HepG2 (cell line): ENCODE results near the gene PPM1H. TPM values are rescaled to one million over a fixed set of nuclear protein-coding genes. Genes with fewer than 3 reads are reported as not detected.

Experiments used
- ADNP ChIP-seq: sonication (generic); formaldehyde crosslinking; IDR thresholded peaks from 2 replicates; pipeline ENCODE4 v1.4.0; 2020; ENCODE audit warnings: missing genetic modification reagents
- EEA1 ChIP-seq: sonication (generic); formaldehyde crosslinking; IDR thresholded peaks from 2 replicates; pipeline ENCODE4 v1.5.1; 2020; ENCODE audit warnings: mild to moderate bottlenecking, missing genetic modification reagents, borderline replicate concordance
- EHMT2 ChIP-seq: fragments of 200-600 bp; sonication (generic); IDR thresholded peaks from 2 replicates; pipeline ENCODE4 v1.7.0; 2017; ENCODE audit warnings: antibody characterized with exemption, low read depth, low read length, borderline replicate concordance
- ELF1 ChIP-seq: sonication (generic); formaldehyde crosslinking; IDR thresholded peaks from 2 replicates; pipeline ENCODE4 v1.4.0; 2020; ENCODE audit warnings: missing genetic modification reagents
- GTF3A ChIP-seq: sonication (generic); formaldehyde crosslinking; conservative IDR thresholded peaks from 2 replicates; pipeline ENCODE4 v1.4.0; 2020; ENCODE audit warnings: mild to moderate bottlenecking, missing genetic modification reagents
- HNF4G ChIP-seq, 2 experiments: sonication (generic) in 1 of 2; formaldehyde crosslinking in 1 of 2; IDR thresholded peaks; 2 replicates each; pipeline versions ENCODE4 v1.4.0 to v1.6.1; 2011 to 2020; ENCODE audit warnings: borderline replicate concordance in 2 of 2, low read depth in 2 of 2, mild to moderate bottlenecking in 2 of 2, low read length in 1 of 2, missing genetic modification reagents in 1 of 2, moderate library complexity in 1 of 2
- MED1 ChIP-seq: sonication (generic); formaldehyde crosslinking; IDR thresholded peaks from 2 replicates; pipeline ENCODE4 v1.4.0; 2020; ENCODE audit warnings: missing genetic modification reagents
- NFKB2 ChIP-seq: sonication (generic); formaldehyde crosslinking; IDR thresholded peaks from 2 replicates; pipeline ENCODE4 v1.4.0; 2020; ENCODE audit warnings: missing genetic modification reagents, borderline replicate concordance
- ONECUT2 ChIP-seq: sonication (generic); formaldehyde crosslinking; IDR thresholded peaks from 2 replicates; pipeline ENCODE4 v1.4.0; 2020; ENCODE audit warnings: missing genetic modification reagents
- PAF1 ChIP-seq: IDR thresholded peaks from 2 replicates; pipeline ENCODE4 v1.6.1; 2016; ENCODE audit warnings: missing genetic modification reagents, missing compliant biosample characterization
- RELA ChIP-seq: sonication (generic); formaldehyde crosslinking; IDR thresholded peaks from 2 replicates; pipeline ENCODE4 v1.4.0; 2020; ENCODE audit warnings: missing genetic modification reagents
- SP140L ChIP-seq: sonication (generic); formaldehyde crosslinking; IDR thresholded peaks from 2 replicates; pipeline ENCODE4 v1.4.0; 2020; ENCODE audit warnings: missing genetic modification reagents, borderline replicate concordance
- SRF ChIP-seq: IDR thresholded peaks from 2 replicates; pipeline ENCODE4 v1.6.1; 2011; ENCODE audit warnings: mild to moderate bottlenecking, low read depth, low read length, moderate library complexity
- ZNF138 ChIP-seq: sonication (generic); formaldehyde crosslinking; IDR thresholded peaks from 2 replicates; pipeline ENCODE4 v1.5.0; 2020; ENCODE audit warnings: mild to moderate bottlenecking, low read depth, missing genetic modification reagents
- ZNF143 ChIP-seq: sonication (generic); formaldehyde crosslinking; IDR thresholded peaks from 2 replicates; pipeline ENCODE4 v1.4.0; 2020; ENCODE audit warnings: missing genetic modification reagents
- ZNF281 ChIP-seq: sonication (generic); formaldehyde crosslinking; IDR thresholded peaks from 2 replicates; pipeline ENCODE4 v1.4.0; 2020; ENCODE audit warnings: missing genetic modification reagents, borderline replicate concordance
- ZNF335 ChIP-seq: sonication (generic); formaldehyde crosslinking; IDR thresholded peaks from 2 replicates; pipeline ENCODE4 v1.4.0; 2020; ENCODE audit warnings: missing genetic modification reagents
- ZNF34 ChIP-seq: sonication (generic); formaldehyde crosslinking; IDR thresholded peaks from 2 replicates; pipeline ENCODE4 v1.4.0; 2020; ENCODE audit warnings: mild to moderate bottlenecking, missing genetic modification reagents, borderline replicate concordance
- ZNF563 ChIP-seq: sonication (generic); formaldehyde crosslinking; IDR thresholded peaks from 2 replicates; pipeline ENCODE4 v1.8.0; 2022; ENCODE audit warnings: mild to moderate bottlenecking, moderate library complexity, missing genetic modification reagents
- ZNF737 ChIP-seq: sonication (generic); formaldehyde crosslinking; IDR thresholded peaks from 2 replicates; pipeline ENCODE4 v1.5.0; 2020; ENCODE audit warnings: missing genetic modification reagents, mild to moderate bottlenecking, borderline replicate concordance
- ZNF773 ChIP-seq: sonication (generic); formaldehyde crosslinking; IDR thresholded peaks from 2 replicates; pipeline ENCODE4 v1.4.0; 2020; ENCODE audit warnings: missing genetic modification reagents, borderline replicate concordance
- ZNF839 ChIP-seq: sonication (generic); formaldehyde crosslinking; IDR thresholded peaks from 2 replicates; pipeline ENCODE4 v1.4.0; 2020; ENCODE audit warnings: missing genetic modification reagents, mild to moderate bottlenecking, borderline replicate concordance
- polyA plus RNA-seq, 8 experiments: library from polyadenylated mRNA; depleted of rRNA in 3 of 8; stranded (reverse) in 7 of 8; unstranded in 1 of 8; fragments of >200 nt; fragmentation: Illumina TruSeq in 4 of 8; extraction: Trizol in 4 of 8; gene quantifications; 2 replicates each; pipeline versions ENCODE4 v1.2.1 to v1.2.3, GENCODE V29; 2011 to 2016; ENCODE audit warnings: low read depth in 4 of 8, missing spikeins in 1 of 8, mixed read lengths in 1 of 8; ENCODE audit not compliant: insufficient read depth in 1 of 8
- total RNA-seq, 5 experiments: library from RNA; depleted of rRNA; stranded (reverse); fragments of >200 nt; fragmentation: Illumina TruSeq; extraction: Trizol; gene quantifications; 2 replicates each; pipeline ENCODE4 v1.2.3, GENCODE V29; 2016; ENCODE audit warnings: low read depth in 1 of 5
- TF ChIP-seq, protein P1 (sequence below): sonication (generic); formaldehyde crosslinking; conservative IDR thresholded peaks from 2 replicates; pipeline ENCODE4 v1.4.0; 2020; ENCODE audit warnings: missing genetic modification reagents

The PPM1H gene
- total and polyA plus RNA-seq, 2 of the 13 experiments (the other 11 are each of a cell fraction or from before 2014, with no cell fraction given) = 29.1 to 38.1 TPM

DNA sequence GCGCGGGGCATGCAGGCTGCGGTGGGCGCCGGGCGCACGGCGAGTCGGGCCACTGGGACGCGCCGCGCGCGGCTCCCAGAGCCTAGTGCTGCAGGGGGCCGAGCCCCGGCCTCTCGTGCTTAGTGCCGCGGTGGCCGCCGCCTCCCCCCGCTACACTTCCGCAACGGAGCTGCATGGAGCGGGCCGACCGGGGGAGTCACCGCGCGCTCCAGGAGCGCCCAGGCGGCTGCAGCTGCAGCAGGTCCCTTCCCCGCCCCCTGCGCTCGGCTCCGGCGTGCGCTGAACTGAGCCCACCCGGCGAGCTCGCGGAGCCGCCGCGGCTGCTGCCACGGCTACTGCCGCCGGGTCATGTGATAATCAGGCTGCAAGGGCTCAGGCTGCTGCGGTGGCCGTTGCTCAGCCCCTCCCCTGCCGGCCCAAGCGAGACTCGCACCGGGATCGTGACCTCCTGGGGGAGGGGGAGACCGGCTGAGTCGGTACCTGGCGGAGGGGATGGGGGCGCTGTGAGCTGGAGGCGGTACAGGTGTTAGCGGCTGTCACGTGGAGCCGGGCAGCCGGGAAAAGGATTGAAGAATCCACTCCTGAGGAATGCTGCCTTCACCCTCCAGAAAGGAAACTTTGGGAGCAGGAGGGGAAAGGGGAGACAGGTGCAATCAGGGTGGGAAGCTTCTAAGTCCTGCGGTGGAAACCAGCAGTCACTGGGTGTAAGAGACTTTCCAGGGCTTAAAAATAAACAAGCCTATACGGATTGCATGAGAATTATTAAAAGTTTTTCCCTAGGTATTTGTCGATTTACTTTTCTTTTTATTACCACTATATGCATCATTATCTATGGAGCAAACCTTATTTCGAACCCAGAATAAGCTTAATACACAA lies at the start of gene PPM1H (continued):
- no peak for TF ChIP-seq HNF4G (IDR thresholded peaks at IDR 0.05; ENCODE audit: borderline replicate concordance, low read depth, low read length)
- peak; percentile 48; the same call in 1 of the 2 replicates for TF ChIP-seq HNF4G (CRISPR knock-in tag; IDR thresholded peaks at IDR 0.05; ENCODE audit: borderline replicate concordance, low read depth)
- TF ChIP-seq, protein P1, sequence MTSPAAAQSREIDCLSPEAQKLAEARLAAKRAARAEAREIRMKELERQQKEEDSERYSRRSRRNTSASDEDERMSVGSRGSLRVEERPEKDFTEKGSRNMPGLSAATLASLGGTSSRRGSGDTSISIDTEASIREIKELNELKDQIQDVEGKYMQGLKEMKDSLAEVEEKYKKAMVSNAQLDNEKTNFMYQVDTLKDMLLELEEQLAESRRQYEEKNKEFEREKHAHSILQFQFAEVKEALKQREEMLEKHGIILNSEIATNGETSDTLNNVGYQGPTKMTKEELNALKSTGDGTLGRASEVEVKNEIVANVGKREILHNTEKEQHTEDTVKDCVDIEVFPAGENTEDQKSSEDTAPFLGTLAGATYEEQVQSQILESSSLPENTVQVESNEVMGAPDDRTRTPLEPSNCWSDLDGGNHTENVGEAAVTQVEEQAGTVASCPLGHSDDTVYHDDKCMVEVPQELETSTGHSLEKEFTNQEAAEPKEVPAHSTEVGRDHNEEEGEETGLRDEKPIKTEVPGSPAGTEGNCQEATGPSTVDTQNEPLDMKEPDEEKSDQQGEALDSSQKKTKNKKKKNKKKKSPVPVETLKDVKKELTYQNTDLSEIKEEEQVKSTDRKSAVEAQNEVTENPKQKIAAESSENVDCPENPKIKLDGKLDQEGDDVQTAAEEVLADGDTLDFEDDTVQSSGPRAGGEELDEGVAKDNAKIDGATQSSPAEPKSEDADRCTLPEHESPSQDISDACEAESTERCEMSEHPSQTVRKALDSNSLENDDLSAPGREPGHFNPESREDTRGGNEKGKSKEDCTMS (CRISPR knock-in tag) = no peak
- peak; percentile 68; the same call in 1 of the 2 replicates for TF ChIP-seq ZNF34
- no peak for TF ChIP-seq EHMT2
- peak; percentile 77; the same call in 1 of the 2 replicates for TF ChIP-seq ZNF563 (CRISPR knock-in tag)
- no peak for TF ChIP-seq SRF
- TF ChIP-seq MED1 (CRISPR knock-in tag) = peak; percentile 90
- TF ChIP-seq ZNF138 (CRISPR knock-in tag) = peak; percentile 77; the same call in 1 of the 2 replicates
- TF ChIP-seq ZNF335 (CRISPR knock-in tag) = peak; percentile 49; the same call in 1 of the 2 replicates
- peak; percentile 88; the same call in 1 of the 2 replicates for TF ChIP-seq NFKB2
- no peak for TF ChIP-seq ZNF737
- peak; percentile 60 for TF ChIP-seq ELF1 (CRISPR knock-in tag)
- peak; percentile 99 for TF ChIP-seq ZNF281 (CRISPR knock-in tag)
- no peak for TF ChIP-seq ZNF839
- peak; percentile 86 for TF ChIP-seq RELA (CRISPR knock-in tag)
- peak; percentile 65; the same call in 1 of the 2 replicates for TF ChIP-seq ZNF143 (CRISPR knock-in tag)
- TF ChIP-seq ONECUT2 (CRISPR knock-in tag) = no peak
- TF ChIP-seq ZNF773 (CRISPR knock-in tag) = no peak
- TF ChIP-seq EEA1 (CRISPR knock-in tag) = 0 out of 2 replicates have a peak, but pooled peaks have one; percentile 47
- no peak for TF ChIP-seq SP140L
- TF ChIP-seq GTF3A (CRISPR knock-in tag) = no peak
- no peak for TF ChIP-seq ADNP (CRISPR knock-in tag)
- no peak for TF ChIP-seq PAF1 (CRISPR knock-in tag)
